ENCODE data around the gene DOCK4.
"Not testable (repeated sequence)": the region's sequence is repeated elsewhere in the genome, so short reads cannot be mapped to it uniquely, and the experiment has no call there.

DOCK4 gene, protein sequence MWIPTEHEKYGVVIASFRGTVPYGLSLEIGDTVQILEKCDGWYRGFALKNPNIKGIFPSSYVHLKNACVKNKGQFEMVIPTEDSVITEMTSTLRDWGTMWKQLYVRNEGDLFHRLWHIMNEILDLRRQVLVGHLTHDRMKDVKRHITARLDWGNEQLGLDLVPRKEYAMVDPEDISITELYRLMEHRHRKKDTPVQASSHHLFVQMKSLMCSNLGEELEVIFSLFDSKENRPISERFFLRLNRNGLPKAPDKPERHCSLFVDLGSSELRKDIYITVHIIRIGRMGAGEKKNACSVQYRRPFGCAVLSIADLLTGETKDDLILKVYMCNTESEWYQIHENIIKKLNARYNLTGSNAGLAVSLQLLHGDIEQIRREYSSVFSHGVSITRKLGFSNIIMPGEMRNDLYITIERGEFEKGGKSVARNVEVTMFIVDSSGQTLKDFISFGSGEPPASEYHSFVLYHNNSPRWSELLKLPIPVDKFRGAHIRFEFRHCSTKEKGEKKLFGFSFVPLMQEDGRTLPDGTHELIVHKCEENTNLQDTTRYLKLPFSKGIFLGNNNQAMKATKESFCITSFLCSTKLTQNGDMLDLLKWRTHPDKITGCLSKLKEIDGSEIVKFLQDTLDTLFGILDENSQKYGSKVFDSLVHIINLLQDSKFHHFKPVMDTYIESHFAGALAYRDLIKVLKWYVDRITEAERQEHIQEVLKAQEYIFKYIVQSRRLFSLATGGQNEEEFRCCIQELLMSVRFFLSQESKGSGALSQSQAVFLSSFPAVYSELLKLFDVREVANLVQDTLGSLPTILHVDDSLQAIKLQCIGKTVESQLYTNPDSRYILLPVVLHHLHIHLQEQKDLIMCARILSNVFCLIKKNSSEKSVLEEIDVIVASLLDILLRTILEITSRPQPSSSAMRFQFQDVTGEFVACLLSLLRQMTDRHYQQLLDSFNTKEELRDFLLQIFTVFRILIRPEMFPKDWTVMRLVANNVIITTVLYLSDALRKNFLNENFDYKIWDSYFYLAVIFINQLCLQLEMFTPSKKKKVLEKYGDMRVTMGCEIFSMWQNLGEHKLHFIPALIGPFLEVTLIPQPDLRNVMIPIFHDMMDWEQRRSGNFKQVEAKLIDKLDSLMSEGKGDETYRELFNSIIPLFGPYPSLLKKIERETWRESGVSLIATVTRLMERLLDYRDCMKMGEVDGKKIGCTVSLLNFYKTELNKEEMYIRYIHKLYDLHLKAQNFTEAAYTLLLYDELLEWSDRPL (N-terminal part only)

GRCh38 chr7:112206238-112206990, at the start of gene DOCK4, which contains the start of gene ZNF277:
DOCK4 (minus strand) TSS chr7:112206399; CDS start chr7:112206138, 261 bp downstream.
ZNF277 (plus strand) TSS chr7:112206695; CDS start chr7:112206717, 22 bp downstream.
- DNase-seq, result peak; percentile 96 to 98

GRCh38 chr7:112255388-112255720, 49.2 kb upstream of the DOCK4 start:
- DNase-seq, result no peak

- no peak for DNase-seq
Observed at GRCh38 chr7:112254709-112255387, 48.6 kb upstream of the DOCK4 start.

DNA sequence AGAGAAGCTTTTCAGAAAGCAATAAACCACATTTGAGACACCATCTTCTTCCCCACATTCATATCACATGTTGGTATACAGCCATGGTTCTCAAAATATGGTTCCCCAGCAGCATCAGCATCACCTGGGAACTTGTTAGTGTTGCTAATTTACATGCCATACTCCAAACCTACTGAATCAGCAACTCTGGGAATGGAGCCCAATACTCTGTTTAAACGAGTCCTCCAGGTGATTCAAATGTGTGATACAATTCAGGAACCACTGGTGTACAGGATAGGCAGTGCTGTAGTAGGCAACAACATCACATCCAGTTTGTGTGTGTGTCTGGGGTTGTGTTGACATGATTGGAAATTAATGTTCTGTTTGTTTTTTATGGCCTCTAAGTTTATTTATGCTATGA, 48.0 kb upstream of the DOCK4 start:
- no peak for DNase-seq

DNA sequence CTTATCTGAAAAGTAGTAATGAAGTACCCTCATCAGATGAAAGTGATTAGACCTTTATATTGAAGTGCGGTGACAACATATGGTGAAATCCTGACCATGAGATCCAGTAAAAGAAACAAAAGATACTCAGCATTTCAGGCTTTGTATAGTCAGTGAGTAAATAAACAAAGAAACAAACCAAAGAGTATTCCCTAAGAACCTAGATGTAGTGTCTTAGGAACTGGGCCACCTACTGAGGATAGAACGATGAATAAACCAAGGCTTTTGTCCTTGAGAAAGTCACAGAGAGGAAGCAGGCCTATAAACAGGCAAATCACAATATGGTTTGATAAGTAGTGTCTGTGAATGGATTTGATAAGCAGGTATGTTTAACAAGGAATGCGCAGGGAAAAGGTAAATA, 46.5 kb upstream of the DOCK4 start:
- no peak for DNase-seq

- DNase-seq, result no peak
Observed at GRCh38 chr7:112252141-112252540, 45.9 kb upstream of the DOCK4 start.

- DNase-seq, result not testable (repeated sequence)
Observed at GRCh38 chr7:112249967-112250366, 43.8 kb upstream of the DOCK4 start.

DNA sequence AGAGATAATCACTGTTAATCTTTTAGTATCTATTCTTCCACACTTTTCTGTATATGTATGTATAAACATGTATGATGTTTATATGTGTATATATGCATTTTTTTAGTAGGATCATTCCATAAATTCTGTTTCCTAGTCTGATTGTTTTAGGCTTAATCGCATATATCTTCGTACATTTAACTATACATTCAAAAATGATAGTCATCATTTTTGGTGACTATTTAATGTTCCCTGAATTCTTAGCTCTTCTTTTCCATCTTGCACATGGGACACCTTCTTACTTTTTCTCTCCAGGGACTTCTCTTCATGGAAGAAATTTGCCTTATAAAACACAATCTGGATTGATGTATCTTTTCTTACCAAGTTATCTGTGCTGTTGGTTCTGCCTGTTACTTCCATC, 42.4 kb upstream of the DOCK4 start:
- no peak for DNase-seq

DNA sequence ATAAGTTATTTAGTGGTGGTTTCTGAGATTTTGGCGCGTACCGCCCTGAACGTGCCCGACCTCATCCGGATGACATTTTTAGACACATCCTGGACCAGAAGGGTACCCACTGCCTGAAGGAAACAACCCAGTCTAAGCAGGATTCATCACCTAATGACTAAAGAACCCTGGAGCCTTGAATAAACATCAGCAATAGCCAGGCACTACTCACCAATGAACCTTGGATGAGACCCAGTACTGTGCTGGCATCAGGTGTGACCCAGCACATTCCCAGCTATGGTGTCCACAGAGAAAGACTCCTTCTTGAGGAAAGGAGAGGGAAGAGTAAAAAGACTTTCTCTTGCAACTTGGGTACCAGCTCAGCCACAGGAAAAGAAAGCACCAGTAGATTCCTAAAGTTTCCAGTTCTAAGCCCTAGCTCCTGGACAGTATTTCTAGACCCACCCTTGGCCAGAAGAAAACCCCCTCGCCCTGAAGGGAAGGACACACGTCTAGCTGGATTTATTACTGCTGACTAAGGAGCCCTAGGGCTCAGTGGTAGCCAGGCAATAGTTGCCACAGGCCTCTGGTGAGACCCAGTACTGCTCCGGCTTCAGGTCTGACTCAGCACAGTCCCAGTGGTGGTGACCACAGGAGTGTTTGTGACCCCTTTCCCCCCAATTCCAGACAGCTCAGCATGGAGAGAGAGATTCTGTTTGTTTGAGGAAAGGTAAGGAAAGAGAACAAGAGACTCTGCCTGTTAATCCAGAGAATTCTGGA, 32.8 kb upstream of the DOCK4 start:
- DNase-seq, result no peak

DNA sequence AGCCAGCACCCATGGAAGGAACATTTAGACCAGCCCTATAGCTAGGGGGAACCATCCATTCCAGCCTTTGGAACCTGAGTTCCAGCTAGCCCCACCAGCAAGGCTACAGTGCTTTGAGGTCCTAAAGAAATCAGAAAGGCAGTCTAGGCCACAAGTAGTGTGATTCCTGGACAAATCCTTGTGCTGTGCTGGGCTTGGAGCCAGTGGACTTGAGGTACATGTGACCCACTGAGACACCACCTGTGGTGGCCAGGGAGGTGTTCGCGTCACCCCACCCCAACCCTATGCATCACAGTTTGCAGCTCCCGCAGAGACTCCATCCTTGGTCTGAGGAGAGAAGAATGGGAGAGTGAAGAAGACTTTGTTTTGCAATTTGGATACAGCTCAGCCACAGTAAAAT, 32.1 kb upstream of the DOCK4 start:
- no peak for DNase-seq

- no peak for DNase-seq
Observed at GRCh38 chr7:112236597-112236996, 30.4 kb upstream of the DOCK4 start.

- no peak for DNase-seq
Observed at GRCh38 chr7:112234147-112234546, 27.9 kb upstream of the DOCK4 start.

DNA sequence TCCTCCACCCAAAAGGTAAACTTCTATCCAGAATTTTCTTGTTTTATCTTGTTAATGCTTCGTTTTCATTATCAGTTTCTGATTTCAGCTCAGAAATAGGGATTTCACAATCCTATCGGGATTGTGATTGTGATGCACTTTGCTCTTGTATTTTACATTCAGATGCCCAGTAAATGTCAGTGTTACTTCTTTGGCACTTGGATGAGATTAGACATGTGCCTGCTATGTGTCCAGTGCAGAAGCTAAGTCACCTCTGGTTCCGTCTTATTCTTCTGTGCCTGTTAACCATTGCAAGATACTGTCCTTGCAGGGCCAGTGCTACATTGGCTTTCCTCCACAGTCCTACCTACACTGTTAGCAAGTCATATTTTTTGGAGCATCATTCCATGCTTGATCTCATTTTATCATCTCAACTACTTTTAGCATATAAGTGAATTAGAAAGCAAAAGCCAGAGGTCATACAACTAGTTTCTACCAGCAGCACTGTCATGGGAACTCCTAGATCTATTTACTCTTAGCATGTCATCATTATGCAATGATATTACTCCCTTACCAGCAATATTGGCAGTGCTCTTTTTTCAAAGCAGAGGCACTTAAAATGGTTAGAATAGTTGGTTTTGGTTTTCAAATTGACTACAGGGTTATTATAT, 27.0 kb upstream of the DOCK4 start:
- DNase-seq, result no peak

- no peak for DNase-seq
Observed at GRCh38 chr7:112232212-112232978, 26.2 kb upstream of the DOCK4 start.

- DNase-seq, result no peak
Observed at GRCh38 chr7:112228632-112229031, 22.4 kb upstream of the DOCK4 start.

DNA sequence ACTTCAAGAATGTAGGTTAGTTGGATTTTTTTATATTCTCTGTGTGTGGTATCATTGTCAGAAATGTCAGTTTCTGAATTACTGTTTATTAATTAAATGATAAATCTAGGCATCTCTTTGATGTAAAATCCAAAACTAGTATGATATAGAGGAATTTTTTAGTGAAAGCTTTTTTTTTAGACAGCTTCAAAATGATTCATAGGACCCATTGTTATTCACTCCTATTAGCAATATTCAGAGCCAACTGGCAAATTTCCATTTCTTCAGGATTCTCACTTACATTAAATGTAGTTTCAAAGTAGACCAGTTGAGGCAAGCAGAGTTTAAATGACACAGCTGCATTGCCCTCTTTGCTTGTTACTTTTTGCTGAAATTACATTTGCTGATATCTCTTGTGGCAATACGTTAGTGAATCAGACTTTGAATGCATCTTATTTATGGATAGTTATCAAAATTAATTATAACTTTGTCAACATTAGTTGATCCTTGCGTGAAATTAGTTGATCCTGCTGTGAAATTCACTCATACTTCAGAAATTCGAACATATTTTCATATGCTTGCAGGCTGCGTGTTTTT, 20.6 kb upstream of the DOCK4 start:
- DNase-seq, result no peak

GRCh38 chr7:112225006-112225405, 18.8 kb upstream of the DOCK4 start:
- DNase-seq, result no peak

GRCh38 chr7:112224186-112224585, 18.0 kb upstream of the DOCK4 start:
- DNase-seq, result no peak

GRCh38 chr7:112223310-112223709, 17.1 kb upstream of the DOCK4 start:
- DNase-seq, result no peak
